NCI-H2171 treated with DMSO at 0.1 percent for 48 hours (cell line): ENCODE data around the gene ERV3-1.
"Not testable (repeated sequence)": the region's sequence is repeated elsewhere in the genome, so short reads cannot be mapped to it uniquely, and the experiment has no call there.

ENCODE experiments used
- DNase-seq: peaks from one replicate; lab custom pipeline; 2025; lab: John Stamatoyannopoulos, UW

The ERV3-1 gene

GRCh38 chr7:64944667-64945502, 61.6 kb downstream of the ERV3-1 start:
- not testable (repeated sequence) for DNase-seq
